Keratinocyte (primary cell): ENCODE results near the gene CYP1A1. TPM values are rescaled to one million over a fixed set of nuclear protein-coding genes. Genes with fewer than 3 reads are reported as not detected.
"Not testable (repeated sequence)": the region's sequence is repeated elsewhere in the genome, so short reads cannot be mapped to it uniquely, and the experiment has no call there.

ENCODE experiments used
- DNase-seq: peaks from one replicate; pipeline ENCODE4 v3.0.0-alpha.2; 2011; ENCODE audit warnings: low read depth, missing footprints, low spot score
- FAIRE-seq: peaks from 2 replicates; lab custom pipeline; 2011; peaks lifted over from hg19 to GRCh38; lab: Jason Lieb, UNC
- H2AFZ ChIP-seq: 2 replicates; pipeline ENCODE4 v1.6.0; 2012; ENCODE audit warnings: low read length, control low read depth, inconsistent platforms; ENCODE audit not compliant: control insufficient read depth
- H3K27ac ChIP-seq: 2 replicates; pipeline ENCODE4 v1.5.1; 2011; ENCODE audit warnings: low read length; ENCODE audit not compliant: control insufficient read depth, insufficient read depth
- H3K27me3 ChIP-seq: 3 replicates; pipeline ENCODE4 v1.6.0; 2011; ENCODE audit warnings: low read length; ENCODE audit not compliant: control insufficient read depth, insufficient read depth; ENCODE audit errors: extremely low read depth
- H3K36me3 ChIP-seq, 2 experiments: 2 replicates in 1 of 2; 3 replicates in 1 of 2; pipeline ENCODE4 v1.5.1; 2011; ENCODE audit warnings: low read length in 2 of 2, mild to moderate bottlenecking in 1 of 2; ENCODE audit not compliant: control insufficient read depth in 2 of 2, insufficient read depth in 2 of 2; ENCODE audit errors: extremely low read depth in 1 of 2
- H3K4me1 ChIP-seq: 3 replicates; pipeline ENCODE4 v1.5.1; 2011; ENCODE audit warnings: low read length; ENCODE audit not compliant: control insufficient read depth, insufficient read depth; ENCODE audit errors: extremely low read depth
- H3K4me2 ChIP-seq: 3 replicates; pipeline ENCODE4 v1.6.0; 2011; ENCODE audit warnings: low read depth, low read length; ENCODE audit not compliant: control insufficient read depth, insufficient read depth; ENCODE audit errors: extremely low read depth
- H3K4me3 ChIP-seq, 3 experiments: fragments of 200-600 bp in 1 of 3; sonication (generic) in 1 of 3; 2 replicates in 2 of 3; 3 replicates in 1 of 3; pipeline ENCODE4 v1.5.1; 2011 to 2016; ENCODE audit warnings: low read length in 3 of 3, mild to moderate bottlenecking in 3 of 3, control low read depth in 2 of 3, inconsistent platforms in 1 of 3, low read depth in 1 of 3, mixed read lengths in 1 of 3, mixed run types in 1 of 3, moderate library complexity in 1 of 3; ENCODE audit not compliant: control insufficient read depth in 2 of 3, insufficient read depth in 2 of 3; ENCODE audit errors: extremely low read depth in 1 of 3
- H3K79me2 ChIP-seq: 2 replicates; pipeline ENCODE4 v1.6.0; 2012; ENCODE audit warnings: low read length; ENCODE audit not compliant: control insufficient read depth, insufficient read depth
- H3K9ac ChIP-seq: 3 replicates; pipeline ENCODE4 v1.6.0; 2011; ENCODE audit warnings: low read length; ENCODE audit not compliant: control insufficient read depth, insufficient read depth; ENCODE audit errors: extremely low read depth
- H3K9me1 ChIP-seq: 3 replicates; pipeline ENCODE4 v1.6.0; 2011; ENCODE audit warnings: low read length; ENCODE audit not compliant: control insufficient read depth, insufficient read depth; ENCODE audit errors: extremely low read depth
- H3K9me3 ChIP-seq: 2 replicates; pipeline ENCODE4 v1.5.1; 2012; ENCODE audit warnings: low read depth, low read length; ENCODE audit not compliant: control insufficient read depth
- H4K20me1 ChIP-seq: 3 replicates; pipeline ENCODE4 v1.6.0; 2011; ENCODE audit warnings: low read length; ENCODE audit not compliant: control insufficient read depth, insufficient read depth; ENCODE audit errors: extremely low read depth
- EZH2 ChIP-seq: IDR thresholded peaks from one replicate; pipeline ENCODE4 v1.6.1; 2012; ENCODE audit warnings: inconsistent platforms, mild to moderate bottlenecking, low read length, moderate library complexity
- dilution Hi-C: fragments of 300-500 bp; cut with MboI; formaldehyde crosslinking; loops from one replicate; pipeline ENCODE4 v1.7.0; 2020; ENCODE audit warnings: low sequenced_read_pairs; ENCODE audit not compliant: extremely low pct_ligation_motif_present
- polyA plus RNA-seq, 5 experiments: library from polyadenylated mRNA; depleted of rRNA in 3 of 5; stranded (reverse) in 3 of 5; stranded (forward) in 1 of 5; unstranded in 1 of 5; fragments of >200 nt; gene quantifications; 1 replicate in 1 of 5; 2 replicates in 3 of 5; 3 replicates in 1 of 5; pipeline versions ENCODE4 v1.2.1 to v1.2.3, GENCODE V29; 2011 to 2012; ENCODE audit warnings: missing spikeins in 2 of 5, low read depth in 1 of 5, low replicate concordance in 1 of 5
- TF ChIP-seq, protein P1 (sequence below), 3 experiments: IDR thresholded peaks in 1 of 3; conservative IDR thresholded peaks in 1 of 3; optimal IDR thresholded peaks in 1 of 3; 2 replicates in 2 of 3; 3 replicates in 1 of 3; pipeline versions ENCODE3 to v1.5.1; 2011; ENCODE audit warnings: low read length in 3 of 3, mild to moderate bottlenecking in 3 of 3, moderate library complexity in 2 of 3, control low read depth in 1 of 3, inconsistent platforms in 1 of 3; ENCODE audit not compliant: insufficient read depth in 2 of 3; ENCODE audit errors: extremely low read depth in 1 of 3

The CYP1A1 gene
- polyA plus RNA-seq, 1 donor (not counting 4 experiments of a cell fraction or from before 2014, with no cell fraction given): 4.8 TPM

GRCh38 chr15:74732846-74733245 lies 7.5 kb upstream of the CYP1A1 start:
- no peak overlapping the region for H3K4me2 ChIP-seq
- dilution Hi-C loops: no loop called here
- H3K9me1 ChIP-seq: no peaks in the 10 kb centered on the region
- no peaks in the 10 kb centered on the region for H3K9me3 ChIP-seq
- no peak overlapping the region for H3K4me3 ChIP-seq
- H4K20me1 ChIP-seq: no peaks in the 10 kb centered on the region
- no peaks in the 10 kb centered on the region for H3K79me2 ChIP-seq
- no peaks in the 10 kb centered on the region for H3K36me3 ChIP-seq
- no peak overlapping the region for H2AFZ ChIP-seq
- no peak overlapping the region for H3K9ac ChIP-seq
- TF ChIP-seq, protein P1, sequence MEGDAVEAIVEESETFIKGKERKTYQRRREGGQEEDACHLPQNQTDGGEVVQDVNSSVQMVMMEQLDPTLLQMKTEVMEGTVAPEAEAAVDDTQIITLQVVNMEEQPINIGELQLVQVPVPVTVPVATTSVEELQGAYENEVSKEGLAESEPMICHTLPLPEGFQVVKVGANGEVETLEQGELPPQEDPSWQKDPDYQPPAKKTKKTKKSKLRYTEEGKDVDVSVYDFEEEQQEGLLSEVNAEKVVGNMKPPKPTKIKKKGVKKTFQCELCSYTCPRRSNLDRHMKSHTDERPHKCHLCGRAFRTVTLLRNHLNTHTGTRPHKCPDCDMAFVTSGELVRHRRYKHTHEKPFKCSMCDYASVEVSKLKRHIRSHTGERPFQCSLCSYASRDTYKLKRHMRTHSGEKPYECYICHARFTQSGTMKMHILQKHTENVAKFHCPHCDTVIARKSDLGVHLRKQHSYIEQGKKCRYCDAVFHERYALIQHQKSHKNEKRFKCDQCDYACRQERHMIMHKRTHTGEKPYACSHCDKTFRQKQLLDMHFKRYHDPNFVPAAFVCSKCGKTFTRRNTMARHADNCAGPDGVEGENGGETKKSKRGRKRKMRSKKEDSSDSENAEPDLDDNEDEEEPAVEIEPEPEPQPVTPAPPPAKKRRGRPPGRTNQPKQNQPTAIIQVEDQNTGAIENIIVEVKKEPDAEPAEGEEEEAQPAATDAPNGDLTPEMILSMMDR (optimal IDR thresholded peaks at IDR 0.05 in 1 of 3, IDR thresholded peaks at IDR 0.05 in 1 of 3, conservative IDR thresholded peaks at IDR 0.05 in 1 of 3; ENCODE audit: extremely low read depth in 1 of 3, insufficient read depth in 2 of 3, low read length in 3 of 3): no peak
- no peak for TF ChIP-seq EZH2
- FAIRE-seq: no peak
- H3K27ac ChIP-seq: no peak overlapping the region
- H3K27me3 ChIP-seq: peaks cover 3% of the 10 kb centered on the region
- H3K4me1 ChIP-seq: peaks cover 5% of the 10 kb centered on the region
- no peak for DNase-seq

- no peaks in the 10 kb centered on the region for H3K36me3 ChIP-seq
- no peak for DNase-seq
- TF ChIP-seq EZH2: no peak
- TF ChIP-seq, protein P1 (optimal IDR thresholded peaks at IDR 0.05 in 1 of 3, IDR thresholded peaks at IDR 0.05 in 1 of 3, conservative IDR thresholded peaks at IDR 0.05 in 1 of 3; ENCODE audit: extremely low read depth in 1 of 3, insufficient read depth in 2 of 3, low read length in 3 of 3): no peak
- no peak overlapping the region for H3K4me3 ChIP-seq
- H3K79me2 ChIP-seq: no peaks in the 10 kb centered on the region
- no peaks in the 10 kb centered on the region for H4K20me1 ChIP-seq
- no peaks in the 10 kb centered on the region for H3K9me1 ChIP-seq
- H3K9ac ChIP-seq: no peak overlapping the region
- H3K4me1 ChIP-seq: peaks cover 10% of the 10 kb centered on the region
- FAIRE-seq: no peak
- no peak overlapping the region for H3K4me2 ChIP-seq
- H3K27me3 ChIP-seq: peaks cover 6% of the 10 kb centered on the region
- dilution Hi-C loops: no loop called here
- no peak overlapping the region for H2AFZ ChIP-seq
- H3K9me3 ChIP-seq: no peaks in the 10 kb centered on the region
- no peak overlapping the region for H3K27ac ChIP-seq
These were observed 5.4 kb upstream of the CYP1A1 start for GRCh38 chr15:74730619-74731316.

GRCh38 chr15:74729372-74729771 lies 4.0 kb upstream of the CYP1A1 start:
- dilution Hi-C loops, H2AFZ ChIP-seq, H3K27ac ChIP-seq, H3K4me3 ChIP-seq, H3K4me2 ChIP-seq, H4K20me1 ChIP-seq, H3K79me2 ChIP-seq, H3K9ac ChIP-seq, H3K36me3 ChIP-seq, H3K9me1 ChIP-seq, DNase-seq, FAIRE-seq, H3K9me3 ChIP-seq: not testable (repeated sequence)
- Histone ChIP-seq H3K4me1 (peaks cover 10% of the 10 kb centered on the region), H3K27me3 (peaks cover 11% of the 10 kb centered on the region)

- H3K4me2 ChIP-seq, H2AFZ ChIP-seq, H3K79me2 ChIP-seq, DNase-seq, H3K9me3 ChIP-seq, H3K9me1 ChIP-seq, FAIRE-seq, H3K36me3 ChIP-seq, H4K20me1 ChIP-seq, H3K9ac ChIP-seq, H3K27ac ChIP-seq, dilution Hi-C loops, H3K4me3 ChIP-seq: not testable (repeated sequence)
- Histone ChIP-seq H3K27me3 (peaks cover 11% of the 10 kb centered on the region), H3K4me1 (peaks cover 10% of the 10 kb centered on the region)
These were observed 3.4 kb upstream of the CYP1A1 start for GRCh38 chr15:74728699-74729098.
